NOMO-1 (cell line): ENCODE data around the gene LRRN4CL.
"Not testable (repeated sequence)": the region's sequence is repeated elsewhere in the genome, so short reads cannot be mapped to it uniquely, and the experiment has no call there.

Experiments used
- DNase-seq, 2 experiments: peaks; one replicate each; lab custom pipeline; 2025; ENCODE audit not compliant: unreplicated experiment in 2 of 2; lab: John Stamatoyannopoulos, UW

Gene LRRN4CL

DNA sequence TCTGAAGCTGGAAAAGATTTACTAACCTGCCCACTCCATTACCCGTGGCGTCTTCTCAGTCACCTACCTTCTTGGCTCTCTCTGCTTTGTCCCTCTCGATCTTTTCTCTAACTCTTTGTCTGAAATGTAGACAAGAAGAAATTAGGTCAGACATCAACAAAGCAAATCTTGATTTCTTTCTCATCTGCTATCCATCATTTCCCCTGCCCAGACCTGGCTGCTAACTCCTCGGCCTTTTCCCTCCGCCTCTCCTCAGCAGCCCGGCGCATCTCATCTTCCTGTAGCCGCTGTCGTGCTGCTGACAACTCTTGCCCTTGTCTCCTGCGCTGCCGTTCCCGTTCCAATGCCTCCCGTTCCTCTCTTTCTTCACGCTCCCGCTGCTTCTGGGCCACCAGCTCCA, 11.6 kb downstream of the LRRN4CL start:
- DNase-seq, result no peak

GRCh38 chr11:62677156-62677555, 12.2 kb downstream of the LRRN4CL start:
- DNase-seq, result no peak

GRCh38 chr11:62676698-62677097, 12.6 kb downstream of the LRRN4CL start:
- DNase-seq, result no peak

GRCh38 chr11:62675415-62675814, 13.9 kb downstream of the LRRN4CL start:
- not testable (repeated sequence) for DNase-seq

- DNase-seq, result no peak
Observed at GRCh38 chr11:62673196-62673525, 16.2 kb downstream of the LRRN4CL start.

- DNase-seq, result peak; percentile 88 to 92
Observed at GRCh38 chr11:62671608-62672389, 17.5 kb downstream of the LRRN4CL start, which contains the start of the genes LBHD1 and UQCC3. TSS of gene LBHD1 (minus strand) at chr11:62672267. CDS start at chr11:62670031, 2,236 bp downstream. TSS of gene UQCC3 (plus strand) at chr11:62671673. CDS start at chr11:62671746, 73 bp downstream.

- peak in 1 of 2 experiments; percentile 51 for DNase-seq
Observed at GRCh38 chr11:62671236-62671607, 18.1 kb downstream of the LRRN4CL start.

- no peak for DNase-seq
Observed at GRCh38 chr11:62669420-62670161, 19.7 kb downstream of the LRRN4CL start.

DNA sequence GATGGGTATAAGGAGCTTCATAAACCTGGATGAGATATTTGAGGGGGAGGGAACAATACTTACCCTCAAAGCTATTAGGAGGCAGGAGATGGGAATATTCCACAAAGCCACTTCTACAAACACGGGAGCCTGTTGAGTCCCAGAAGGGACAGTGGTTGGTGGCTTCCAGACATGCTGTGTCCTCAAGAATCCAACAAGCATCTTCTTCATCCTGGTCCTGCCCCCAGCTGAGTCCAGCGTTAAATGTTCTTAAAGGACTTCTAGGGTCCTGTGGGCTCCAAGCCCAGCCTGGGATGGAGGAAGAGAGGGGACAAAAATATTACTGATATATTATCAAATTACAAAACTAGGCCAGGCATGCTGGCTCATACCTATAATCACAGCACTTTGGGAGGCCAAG, 21.9 kb downstream of the LRRN4CL start:
- DNase-seq, result no peak

GRCh38 chr11:62666259-62666926, 22.9 kb downstream of the LRRN4CL start:
- no peak for DNase-seq

DNA sequence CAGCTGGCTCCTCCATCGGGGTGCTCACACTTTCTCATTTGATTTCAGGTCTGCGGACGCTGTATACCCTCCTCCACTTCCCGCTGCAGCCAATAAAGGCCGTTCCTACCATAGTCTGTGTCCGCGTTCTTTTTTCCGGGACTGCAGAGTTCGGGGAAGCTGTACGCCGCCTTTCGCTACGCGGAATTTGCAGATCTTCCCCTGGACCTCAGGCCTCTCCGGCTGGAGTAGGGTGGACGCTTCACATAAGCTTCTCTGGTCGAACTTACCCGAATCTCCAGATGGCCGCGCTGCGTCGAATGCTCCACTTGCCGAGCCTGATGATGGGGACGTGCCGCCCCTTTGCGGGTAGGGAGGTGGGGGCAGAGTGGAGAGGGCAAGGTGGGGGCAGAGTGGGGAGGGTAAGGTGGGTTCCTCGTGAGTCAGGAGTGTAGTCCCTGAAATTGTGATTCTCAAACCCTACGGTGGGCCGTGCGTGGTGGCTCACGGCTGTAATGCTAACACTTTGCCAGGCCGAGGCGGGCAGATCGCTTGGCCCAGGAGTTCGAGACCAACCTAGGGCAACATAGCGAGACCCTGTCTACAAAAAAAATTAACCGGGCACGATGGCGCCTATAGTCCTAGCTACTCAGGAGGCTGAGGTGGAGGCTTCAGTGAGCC, 23.6 kb downstream of the LRRN4CL start:
- peak; percentile 37 to 62 for DNase-seq

DNA sequence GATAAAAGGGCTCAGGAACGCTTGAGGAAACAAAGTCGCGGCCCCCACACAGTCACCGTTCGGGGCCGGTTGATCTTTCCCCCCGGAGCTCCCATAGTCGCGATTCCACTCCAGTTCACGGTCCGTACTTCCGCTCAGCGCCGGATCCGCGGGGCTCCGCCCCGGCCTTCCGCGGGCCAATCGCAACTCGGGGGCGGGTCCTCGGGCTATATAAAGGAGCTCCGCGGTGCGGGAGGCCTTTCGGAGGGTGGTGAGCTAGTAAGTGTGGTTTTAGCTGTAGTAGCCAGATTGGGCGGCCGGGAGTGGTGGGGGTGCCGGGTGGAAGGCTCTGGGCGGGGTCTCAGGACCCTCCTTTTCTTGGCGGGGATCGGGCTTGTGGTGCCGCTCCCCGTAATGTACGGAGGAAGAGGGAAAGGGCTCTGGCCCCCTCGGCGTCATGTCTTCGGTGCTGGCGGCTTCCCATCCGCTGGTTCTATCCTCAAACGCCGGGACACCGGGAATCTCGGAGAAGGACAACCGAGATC, 24.2 kb downstream of the LRRN4CL start, which contains the start of the genes C11orf98 and CSKMT:
TSS of gene C11orf98 (minus strand) at position 136 of the 524 bp plus-strand sequence. CDS start at position 95, 41 bp downstream.
TSS of gene CSKMT (plus strand) at position 238 of the 524 bp plus-strand sequence. CDS start 568 bp downstream, outside the sequence.
- peak; percentile 84 to 91 for DNase-seq

DNA sequence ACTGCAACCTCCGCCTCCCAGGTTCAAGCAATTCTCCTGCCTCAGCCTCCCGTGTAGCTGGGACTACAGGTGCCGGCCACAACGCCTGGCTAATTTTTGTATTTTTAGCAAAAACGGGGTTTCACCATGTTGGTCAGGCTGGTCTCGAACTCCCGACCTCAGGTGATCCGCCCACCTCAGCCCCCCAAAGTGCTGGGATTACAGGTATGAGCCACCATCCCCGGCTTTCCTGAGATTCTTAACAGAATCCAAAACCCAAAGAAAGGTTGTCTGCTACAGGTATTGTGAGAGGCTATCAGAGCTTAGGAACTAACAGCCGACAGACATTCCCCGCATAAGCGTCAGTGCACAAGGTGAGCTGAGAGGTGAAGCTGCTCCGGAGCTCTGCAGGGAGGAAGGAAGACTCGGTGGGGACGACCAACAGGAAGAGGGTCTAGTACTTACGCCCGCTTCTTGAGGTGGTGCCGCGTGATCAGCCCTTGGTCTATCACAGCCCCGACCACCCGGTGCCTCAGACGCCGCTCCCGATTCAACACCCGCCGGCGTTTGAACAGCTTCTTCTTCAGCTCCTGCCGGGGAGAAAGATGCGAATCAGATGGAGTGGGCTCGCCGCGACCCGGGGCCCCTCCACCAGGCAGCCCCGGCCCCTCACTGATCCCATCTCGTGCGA, 24.8 kb downstream of the LRRN4CL start:
- peak in 1 of 2 experiments; percentile 61 for DNase-seq

DNA sequence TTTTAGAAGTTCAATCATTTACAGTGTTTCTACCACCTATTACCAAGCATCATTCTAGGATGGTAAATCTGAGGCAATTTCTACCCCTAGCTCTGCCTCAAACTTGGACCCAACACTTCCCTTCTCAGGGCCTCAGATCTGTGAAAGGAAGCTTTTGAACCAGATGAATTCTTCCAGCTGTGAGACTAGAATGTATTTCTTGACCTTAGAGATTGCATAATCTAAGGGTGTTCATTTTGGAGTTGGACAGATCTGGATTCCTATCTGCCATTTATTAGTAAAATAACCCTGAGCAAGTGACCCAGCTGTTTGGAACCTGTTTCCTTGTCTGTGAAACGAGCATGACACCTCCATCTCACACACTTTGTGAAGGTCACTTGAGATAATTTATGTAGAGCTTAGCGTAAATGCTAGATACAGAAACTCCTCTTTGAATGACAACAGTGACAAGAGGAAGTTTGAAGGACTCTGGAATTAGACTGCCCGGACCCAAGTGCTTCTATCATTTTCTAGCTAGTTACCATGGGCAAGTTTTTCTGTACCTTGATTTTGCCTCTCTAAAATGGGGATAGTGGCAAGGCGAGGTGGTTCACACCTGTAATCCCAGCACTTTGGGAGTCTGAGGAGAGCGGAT, 32.4 kb downstream of the LRRN4CL start:
- DNase-seq, result peak; percentile 14 to 27

- no peak for DNase-seq
Observed at GRCh38 chr11:62654297-62654696, 35.0 kb downstream of the LRRN4CL start.

- DNase-seq, result no peak
Observed at GRCh38 chr11:62652161-62653006, 36.9 kb downstream of the LRRN4CL start.

DNA sequence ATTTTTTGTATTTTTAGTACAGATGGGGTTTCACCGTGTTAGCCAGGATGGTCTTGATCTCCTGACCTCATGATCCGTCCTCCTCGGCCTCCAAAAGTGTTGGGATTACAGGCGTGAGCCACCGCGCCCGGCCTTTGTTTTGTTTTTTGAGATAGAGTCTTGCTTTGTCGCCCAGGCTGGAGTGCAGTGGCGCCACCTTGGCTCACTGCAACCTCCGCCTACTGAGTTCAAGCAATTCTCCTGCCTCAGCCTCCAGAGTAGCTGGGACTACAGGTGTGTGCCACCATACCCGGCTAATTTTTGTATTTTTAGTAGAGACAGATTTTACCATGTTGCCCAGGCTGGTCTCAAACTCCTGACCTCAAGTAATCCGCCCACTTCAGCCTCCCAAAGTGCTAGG, 39.0 kb downstream of the LRRN4CL start:
- DNase-seq, result not testable (repeated sequence)

GRCh38 chr11:62649486-62649885, 39.8 kb downstream of the LRRN4CL start:
- DNase-seq, result no peak
